ENCODE data around the gene KRT1.
"Not testable (repeated sequence)": the region's sequence is repeated elsewhere in the genome, so short reads cannot be mapped to it uniquely, and the experiment has no call there.

KRT1 gene

DNA sequence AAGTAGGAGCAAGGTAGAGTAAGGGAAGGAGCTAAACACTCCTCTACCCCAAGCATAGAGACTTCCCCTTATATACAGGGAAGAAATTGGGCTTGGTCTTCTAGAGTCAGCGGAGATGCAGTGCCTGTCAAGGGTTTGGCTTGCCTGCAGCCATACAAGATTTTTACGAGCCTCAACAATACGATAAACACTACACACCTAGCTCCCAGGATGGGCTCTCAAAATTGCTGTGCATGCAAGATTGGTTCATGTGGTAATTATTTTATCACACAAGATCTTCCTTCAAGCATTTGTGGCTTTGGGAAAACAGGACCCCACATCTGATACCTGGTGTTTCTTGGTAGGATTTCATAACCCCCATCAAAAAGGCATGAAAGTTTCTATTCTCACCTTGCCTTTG lies at the start of gene KRT1:
TSS of gene KRT1 (minus strand) at position 45 of the 400 bp plus-strand sequence. CDS start 59 bp downstream, outside the sequence.
- no peak for DNase-seq

DNA sequence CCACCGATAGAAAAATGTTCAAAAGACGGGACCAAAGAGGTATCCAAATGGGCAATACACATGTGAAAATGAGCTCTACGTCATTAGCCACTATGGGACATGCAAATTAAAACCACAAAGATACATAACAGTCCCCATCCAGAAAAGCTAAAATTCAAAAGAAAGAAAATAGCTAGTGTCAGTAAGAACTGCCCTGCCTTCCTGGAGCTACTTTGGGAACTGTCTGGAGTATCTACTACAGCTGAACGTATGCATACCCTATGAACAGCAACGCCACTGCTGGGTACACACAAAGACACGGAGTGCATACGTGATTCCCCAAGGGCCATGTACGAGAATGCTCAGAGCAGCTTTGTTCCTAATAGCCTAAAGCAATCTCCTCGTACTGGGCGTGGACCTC lies 48.9 kb upstream of the KRT1 start:
- DNase-seq, result no peak

DNA sequence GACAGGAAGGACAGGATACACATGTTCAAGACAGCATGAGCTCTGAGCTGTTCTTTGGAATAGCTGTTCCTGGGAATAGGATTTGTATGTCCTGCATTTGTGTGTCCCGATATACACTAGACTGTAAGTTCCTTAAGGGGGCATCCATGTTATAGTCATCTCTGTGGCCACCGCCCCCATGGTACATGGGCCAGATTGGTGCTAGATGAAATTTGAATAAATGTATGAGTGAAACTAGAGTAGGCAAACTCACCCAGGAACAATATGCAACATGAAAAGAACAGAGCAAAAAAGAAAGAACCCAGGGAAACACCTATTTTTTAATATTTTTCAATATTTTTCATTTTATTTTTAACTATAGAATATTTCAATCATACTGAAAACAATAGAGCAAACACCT lies 48.2 kb upstream of the KRT1 start:
- no peak for DNase-seq

DNA sequence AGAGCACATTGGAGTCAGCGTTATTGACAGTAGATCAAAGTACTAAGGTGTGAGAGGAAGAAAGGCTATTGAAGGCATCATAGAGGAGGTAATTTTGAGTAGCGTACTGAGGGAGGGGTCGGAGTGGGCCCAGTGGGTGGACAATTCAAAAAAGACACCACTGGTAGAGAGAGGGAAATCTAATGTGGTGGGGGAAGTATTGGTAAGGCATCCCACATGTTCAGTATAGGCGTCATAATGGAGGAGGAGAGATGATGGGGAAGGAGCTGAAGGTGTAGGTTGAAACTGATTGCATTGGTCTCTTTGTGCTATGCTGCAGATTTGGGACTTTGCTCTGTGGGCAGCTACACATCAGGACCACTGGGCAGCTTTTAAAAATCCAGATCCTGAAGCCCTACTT lies 46.8 kb upstream of the KRT1 start:
- DNase-seq, result no peak

DNA sequence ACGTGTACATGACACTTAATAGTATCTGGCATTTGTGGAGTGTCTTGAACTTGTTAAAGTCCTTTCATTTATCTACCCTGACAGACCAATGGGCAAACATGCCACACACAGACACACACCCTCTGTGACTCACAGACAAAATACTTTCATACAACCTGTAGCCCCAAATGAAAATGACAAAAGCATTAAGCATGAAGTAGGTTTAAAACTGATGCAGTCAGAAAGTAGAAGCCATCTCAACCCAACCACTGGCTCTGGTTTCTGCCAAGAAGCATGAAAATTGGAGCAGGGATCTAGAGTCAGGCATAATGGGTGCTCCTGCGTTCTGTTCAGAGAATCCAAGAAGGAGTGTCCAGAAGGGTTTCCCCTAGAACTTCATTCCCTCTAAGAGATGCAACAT lies 46.2 kb upstream of the KRT1 start:
- DNase-seq, result no peak

DNA sequence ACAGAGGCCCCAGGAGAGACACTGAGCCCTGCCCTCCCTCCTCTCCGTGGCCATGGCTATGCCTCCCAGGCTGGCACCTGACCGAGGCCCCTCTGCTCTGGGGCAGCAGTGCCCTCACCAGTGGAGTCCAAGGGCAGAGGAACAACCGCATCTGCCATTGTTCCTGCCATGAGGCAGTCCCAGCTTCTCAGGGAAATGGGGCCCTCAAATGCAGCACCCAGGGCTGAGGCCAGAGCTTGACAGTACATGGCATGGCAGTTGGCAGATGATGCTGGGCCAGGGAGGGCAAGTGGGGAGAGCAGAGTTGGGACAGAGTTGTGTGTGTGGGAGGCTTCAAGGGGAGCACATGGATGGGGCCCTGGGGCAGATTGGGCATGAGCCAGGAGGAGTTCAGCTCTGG lies 44.2 kb upstream of the KRT1 start:
- DNase-seq, result no peak

DNA sequence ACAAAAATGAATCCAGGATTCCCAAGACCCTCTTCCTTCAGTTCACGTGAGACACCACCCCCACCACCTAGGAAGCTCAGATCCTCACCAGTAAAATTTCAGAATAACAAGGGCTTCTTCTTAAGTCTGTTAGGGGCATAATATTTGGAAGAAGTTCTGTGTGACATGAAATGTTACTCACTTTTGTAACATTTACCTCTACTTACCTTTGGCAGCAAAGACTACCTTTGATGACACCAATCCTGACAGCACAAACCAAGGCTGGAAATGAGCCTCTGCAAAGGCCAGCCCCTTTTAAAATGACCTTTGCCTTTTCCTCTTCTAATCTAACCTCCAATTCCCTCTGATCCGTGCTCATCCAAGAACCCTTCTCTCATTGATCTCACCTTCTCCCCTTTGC lies 42.5 kb upstream of the KRT1 start:
- no peak for DNase-seq

DNA sequence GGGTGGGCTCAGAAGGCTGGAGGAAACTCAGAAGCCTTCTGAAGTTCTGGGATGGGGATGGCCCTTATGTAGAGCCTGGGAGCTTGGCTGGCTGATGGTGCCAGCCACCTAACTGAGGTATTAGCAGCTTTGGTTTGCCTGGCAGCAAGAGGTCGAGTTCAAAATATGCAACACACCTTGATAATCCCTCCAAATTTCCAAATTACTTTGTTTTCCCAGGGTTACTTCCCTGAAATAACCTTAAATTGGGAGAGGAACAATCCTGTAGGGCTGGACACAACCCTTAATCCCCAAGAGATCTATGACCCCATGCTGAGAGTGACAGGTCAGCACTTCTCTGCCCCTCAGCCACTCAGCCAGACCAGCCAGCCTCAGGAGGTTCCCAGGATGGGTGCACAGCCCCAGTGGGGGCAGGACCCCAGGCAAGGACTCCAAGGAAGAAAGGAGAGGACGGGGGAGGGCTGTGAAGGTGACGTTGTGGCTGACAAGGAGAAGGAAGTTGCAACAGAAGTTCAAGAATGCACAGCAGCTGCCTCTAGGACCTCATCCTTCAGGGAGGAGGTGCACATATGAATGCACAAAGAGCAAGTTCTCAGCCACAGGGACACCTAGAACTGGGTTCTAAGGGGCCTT lies 41.7 kb upstream of the KRT1 start:
- DNase-seq, result no peak

DNA sequence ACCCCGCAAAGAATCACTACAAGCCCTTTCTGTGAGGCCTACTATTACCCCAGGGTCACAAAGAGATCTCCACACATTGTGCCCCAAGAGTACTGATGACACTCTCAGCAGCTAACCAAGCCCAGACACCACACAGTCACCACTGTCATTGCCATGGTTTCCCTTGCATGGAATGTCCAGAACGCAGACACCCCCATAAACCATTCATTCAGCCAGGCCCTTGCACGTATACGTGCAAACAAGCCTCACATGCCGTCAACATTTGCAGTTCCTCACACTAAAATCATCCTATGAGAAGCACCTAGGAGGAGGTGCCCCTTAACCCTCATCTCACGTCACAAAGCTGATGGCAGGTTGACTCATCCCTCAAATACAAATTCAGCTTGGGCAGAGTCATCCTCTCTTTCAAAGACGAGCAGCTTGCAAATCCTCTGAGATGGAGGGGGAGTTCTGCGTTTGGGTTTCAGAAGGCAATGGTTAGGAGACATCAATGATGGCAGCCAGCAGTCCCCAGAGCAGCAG lies 40.2 kb upstream of the KRT1 start:
- DNase-seq, result no peak

DNA sequence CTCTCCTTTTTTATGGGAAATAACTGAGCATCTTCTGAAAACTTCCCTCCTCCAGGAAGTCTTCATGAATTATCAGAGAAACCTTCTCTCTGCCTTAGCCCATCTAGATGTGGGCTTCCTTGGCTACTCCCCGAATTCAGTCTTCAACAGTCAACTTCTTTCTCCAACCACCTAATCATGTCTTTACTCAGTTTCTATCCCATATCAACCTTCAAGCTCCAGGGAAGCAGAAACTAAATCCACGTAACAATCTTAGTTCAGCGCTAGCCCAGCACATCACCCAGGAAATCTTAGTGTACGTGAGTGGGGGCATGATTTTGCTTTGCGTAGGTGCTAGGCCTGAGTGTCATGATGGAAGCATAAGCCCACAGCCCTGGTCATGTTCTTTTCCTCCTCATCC lies 35.9 kb upstream of the KRT1 start:
- no peak for DNase-seq

DNA sequence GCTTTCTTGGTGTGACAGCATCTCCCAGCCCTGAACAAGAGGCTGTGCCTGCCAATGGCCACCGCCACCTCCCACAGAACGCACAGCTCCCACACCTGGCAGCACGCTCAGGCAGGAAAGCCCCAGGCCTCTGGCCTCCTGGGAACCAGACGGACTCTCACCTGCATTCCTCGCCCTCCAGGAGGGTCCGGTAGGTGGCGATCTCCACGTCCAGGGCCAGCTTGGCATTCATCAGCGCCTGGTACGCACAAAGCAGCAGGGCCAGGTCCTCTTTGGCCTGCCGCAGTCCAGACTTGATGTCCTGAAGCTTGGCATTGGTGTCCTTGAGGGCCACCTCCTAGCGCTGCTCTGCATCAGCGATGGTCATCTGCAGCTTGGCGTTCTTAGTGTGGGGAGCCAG lies 35.2 kb upstream of the KRT1 start:
- DNase-seq, result no peak

DNA sequence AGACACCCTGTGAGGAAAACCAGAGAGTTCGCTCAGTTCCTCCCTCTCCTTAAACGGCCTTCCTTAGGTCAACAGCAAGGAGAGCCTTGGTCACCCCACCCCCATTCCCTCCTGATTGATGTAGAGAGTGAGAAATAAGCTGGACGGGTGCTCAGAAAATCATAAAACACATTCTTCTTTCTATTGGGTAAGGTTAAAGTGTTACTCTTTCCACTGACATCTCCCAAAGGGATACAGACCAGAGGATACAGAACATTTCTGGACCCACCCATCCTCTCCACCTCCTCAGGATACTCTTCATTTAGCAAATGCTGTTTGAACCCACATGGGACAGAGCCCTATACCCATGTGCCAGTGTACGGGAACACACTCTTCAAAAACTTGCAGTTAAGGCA lies 34.7 kb upstream of the KRT1 start:
- DNase-seq, result no peak

DNA sequence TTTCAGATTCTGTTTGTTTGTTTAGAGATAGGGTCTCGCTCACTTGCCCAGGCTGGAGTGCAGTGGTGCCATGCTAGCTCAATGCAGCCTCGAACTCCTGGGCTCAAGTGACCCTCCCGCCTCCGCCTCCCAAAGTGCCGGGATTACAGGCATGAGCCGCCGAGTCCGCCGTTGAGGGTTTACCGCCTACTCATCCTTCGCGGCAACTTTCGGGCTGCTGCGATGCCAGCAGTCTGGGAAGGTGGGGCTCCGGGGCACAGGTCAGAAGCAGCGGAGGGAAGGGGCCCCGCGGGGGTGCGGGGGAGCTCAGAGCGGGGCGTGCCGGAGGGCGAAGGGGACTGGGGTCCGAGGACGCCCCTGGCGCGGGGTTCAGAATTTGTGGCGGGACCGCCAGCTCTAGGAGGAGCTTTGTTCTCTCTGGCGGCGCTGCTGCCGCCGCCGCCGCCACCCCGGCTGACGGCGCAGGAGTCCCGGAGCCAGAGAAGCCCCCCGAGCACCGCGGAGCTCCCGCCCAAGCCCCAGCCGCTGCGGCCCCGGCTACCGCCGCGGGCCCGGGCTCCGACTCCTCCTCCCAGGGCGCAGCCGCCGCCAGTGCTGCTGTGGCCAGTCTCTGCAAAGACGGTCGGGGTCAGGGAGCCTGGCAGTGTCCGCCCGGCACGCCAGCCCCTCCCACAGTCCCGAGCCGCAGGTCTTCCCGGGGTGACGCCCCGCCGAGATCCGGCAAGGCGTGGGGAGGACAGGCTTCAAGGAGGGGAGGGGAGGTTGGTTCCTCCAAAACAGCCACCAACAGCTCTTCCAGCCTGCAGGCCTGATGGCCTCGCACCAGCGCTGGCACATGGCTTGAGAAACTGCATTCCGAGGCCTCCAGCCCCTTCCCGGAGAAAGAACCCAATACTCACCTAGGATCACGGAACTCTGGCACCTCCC lies 34.0 kb upstream of the KRT1 start:
- DNase-seq, result no peak

DNA sequence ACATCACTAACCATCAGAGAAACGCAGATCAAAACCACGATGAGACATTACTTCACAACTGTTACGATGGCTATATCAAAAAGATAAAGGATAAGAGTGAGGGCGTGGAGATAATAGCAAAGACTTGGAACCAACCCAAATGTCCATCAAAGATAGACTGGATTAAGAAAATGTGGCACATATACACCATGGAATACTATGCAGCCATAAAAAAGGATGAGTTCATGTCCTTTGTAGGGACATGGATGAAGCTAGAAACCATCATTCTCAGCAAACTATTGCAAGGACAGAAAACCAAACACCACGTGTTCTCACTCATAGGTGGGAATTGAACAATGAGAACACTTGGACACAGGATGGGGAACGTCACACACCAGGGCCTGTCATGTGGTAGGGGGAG lies 31.9 kb upstream of the KRT1 start:
- DNase-seq, result not testable (repeated sequence)

DNA sequence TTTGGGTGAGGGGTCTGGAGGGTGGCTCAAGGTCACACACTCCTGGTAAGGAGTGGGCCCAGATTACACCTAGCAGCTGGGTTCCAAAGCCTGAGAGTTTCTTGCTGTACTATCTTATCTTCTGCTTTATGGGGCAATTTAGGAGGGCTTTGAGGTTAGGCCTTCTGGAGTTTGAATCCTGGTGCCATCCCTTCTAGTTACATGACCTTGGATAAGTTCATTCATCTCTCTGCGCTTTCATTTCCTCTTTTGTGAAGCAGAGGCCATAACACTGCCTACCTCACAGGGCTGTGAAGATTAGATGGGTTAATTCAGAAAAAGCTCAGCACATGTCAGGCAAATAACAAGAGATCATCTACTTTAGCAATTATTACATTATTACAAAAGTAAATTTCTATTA lies 30.5 kb upstream of the KRT1 start:
- DNase-seq, result no peak

DNA sequence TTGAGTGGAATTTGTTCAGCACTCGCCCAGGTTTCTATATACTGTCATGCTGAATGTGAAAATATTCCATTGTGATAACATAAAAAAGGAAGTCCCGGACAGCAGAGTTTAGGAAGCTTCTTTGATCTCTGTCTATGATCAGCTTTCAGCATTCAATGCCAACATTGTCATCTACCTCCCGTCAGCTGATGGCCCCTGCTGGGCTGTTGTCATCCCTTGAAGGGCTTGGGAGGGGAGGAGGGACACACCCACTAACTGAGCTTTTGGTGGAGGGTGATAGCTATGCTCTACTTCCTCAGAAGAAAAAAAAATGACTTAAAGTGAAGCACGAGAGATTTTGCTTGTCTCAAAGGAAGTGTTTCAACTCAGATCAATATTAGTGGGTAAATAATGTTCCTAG lies 27.8 kb upstream of the KRT1 start:
- no peak for DNase-seq

DNA sequence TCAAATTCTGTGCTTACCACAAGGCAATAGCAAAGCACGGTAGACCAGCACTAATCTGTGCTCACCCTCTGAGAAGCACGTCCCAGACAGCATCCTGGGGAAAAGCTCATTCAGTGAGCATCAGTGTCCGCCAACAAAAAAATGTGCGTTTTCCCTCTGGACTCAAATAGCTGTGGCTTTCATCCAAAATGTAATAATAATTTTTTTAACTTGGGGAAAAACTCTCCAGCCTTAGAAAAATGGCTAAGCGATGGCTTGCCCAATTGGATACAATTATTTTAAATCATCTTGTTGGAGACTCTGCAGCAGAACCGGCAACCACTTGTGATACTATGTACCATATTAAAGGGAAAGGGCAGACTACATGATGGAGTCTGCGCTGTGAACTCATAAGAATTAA lies 24.3 kb upstream of the KRT1 start:
- no peak for DNase-seq

DNA sequence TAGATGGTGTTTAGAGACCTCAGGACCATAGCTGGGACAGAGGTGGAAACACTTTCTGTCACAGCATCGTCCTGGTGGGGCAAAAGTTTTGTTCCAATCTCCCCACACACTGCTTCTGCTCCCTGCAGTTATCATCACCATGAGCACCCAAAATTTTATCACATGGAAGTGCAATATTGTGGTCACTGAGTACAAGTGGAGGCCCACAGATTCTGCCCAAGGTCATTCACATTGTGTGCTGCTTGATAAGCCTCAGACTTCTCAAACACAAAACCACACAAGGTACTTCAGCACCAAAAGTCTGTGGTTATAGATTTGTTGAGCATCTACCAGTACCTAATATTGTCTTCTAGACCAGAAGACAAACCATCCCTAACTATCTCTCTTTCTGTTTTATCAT lies 23.7 kb upstream of the KRT1 start:
- no peak for DNase-seq

DNA sequence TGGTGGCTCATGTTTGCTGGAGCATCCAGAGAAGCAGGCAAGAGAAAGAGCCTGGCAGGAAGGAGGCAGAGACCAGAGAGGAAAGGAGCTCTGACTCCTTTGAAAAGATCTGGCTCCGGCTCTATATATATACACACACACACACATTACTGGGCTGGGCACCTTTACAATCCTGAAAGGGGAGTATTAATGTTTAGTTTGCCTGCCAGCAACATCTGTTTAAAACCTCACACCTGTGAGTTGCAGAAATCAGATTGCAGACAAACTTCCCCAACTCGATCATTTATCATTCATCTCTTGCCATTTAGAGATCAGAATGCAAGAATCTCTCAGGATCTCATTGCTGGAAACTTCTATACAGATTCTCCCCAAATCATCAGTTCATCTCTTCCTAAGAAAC lies 23.2 kb upstream of the KRT1 start, which contains the start of gene KRT77:
TSS of gene KRT77 (minus strand) at position 101 of the 400 bp plus-strand sequence. CDS start at position 11, 90 bp downstream.
- DNase-seq, result no peak

DNA sequence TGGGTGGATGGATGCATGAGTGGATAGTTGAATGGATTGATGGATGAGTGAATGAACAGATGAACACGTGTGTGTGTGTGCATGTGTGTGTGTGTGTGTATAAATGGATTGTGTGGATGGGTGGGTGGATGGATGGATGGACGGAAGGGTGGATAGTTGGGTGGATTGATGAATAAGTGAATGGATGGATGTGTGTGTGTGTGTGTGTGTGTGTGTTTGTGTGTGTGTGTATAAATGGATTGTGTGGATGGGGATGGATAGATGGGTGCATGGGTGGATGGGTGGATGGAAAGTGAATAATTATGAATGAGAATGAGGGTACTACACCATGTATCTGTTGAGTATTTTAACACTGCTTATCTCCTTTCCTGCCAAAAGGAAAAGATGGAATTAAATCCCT lies 22.1 kb upstream of the KRT1 start:
- DNase-seq, result no peak

DNA sequence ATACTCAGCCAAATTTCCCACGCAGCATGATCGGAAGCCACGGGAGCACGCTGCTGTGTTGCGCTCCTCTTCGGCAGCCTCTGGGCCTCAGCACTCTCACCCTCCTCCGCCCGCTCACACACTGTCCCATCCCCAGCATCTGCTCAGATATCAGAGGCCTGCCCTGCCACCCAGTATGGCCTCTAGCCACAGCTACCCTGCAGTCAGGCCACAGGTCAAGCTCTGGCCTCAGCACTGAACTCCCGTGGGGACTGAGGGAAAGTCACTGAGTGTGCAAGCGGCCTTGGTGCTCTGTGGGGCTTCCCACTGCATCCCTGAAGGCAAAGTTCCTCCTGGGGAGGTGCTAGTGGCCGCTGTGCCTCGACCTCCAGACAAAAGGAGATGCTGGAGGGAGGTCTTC lies 21.1 kb upstream of the KRT1 start:
- no peak for DNase-seq

DNA sequence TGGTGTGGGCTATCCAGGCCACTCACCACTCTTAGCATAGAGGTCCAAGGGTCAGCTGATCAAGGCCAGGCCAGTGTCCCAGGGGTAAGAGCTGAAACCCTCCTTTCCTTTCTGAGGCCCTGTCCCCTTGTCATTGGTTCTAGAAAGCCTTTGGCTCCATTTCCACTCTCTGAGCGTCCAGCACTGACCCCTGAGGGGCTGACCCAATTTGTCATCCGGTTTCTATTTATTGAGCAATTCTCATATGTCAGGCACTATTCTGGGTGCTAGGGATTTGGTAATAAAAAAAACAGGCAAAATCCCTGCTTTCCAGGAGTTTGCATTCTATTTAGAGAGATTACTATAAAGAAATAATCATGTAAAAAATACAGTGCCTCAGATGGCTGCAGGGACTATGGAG lies 19.8 kb upstream of the KRT1 start:
- DNase-seq, result no peak

DNA sequence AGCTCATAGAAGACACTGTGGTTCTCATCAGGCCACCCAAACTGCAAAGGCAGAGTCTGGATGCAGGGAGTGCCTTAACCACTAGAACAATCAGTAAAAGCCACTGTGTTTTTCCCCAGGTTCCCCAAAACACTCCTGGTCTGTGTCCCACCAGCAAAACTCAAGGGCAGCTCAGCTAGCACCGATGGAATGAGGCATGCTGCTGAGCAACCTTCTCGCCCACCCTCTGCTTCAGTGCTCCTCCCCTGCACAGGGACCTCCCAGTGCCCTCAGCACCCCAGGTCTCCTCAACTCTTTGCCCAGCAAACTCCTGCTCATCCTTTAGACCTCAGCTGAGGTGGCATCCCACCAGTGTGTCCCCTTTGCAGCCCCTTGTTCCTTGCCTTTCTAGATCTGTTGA lies 19.2 kb upstream of the KRT1 start:
- no peak for DNase-seq

DNA sequence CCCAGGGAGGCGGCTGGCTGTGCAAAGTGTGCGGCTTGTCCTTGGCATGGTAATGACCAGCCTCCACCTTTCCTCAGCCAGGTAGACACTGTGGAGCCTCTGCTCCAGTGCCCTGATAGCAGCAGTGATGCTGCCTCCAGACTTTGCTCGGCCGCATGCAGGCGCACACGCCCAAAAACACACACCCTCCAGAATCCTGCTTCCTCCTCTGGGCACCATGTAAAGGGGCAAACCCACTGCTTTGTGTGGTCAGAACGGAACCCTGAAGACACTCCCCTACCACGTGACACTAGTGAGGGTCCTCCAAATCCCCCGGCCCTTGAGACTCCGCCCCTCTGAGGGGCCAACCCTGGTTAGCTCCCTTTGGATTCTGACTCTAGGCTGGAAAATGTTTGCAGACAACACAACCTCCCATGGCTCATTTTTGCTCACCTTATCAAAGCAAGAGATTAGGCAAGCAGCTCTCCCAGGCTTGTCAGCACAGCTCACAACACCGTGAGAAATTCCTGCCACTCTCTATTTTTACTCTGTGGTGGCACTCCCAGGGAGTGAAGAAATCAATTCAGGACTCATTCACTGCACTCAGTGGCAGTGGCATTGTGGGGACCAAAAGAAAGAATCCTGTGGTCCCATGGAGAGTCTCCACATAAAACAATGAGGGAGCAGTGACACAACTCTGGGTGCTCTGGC lies 18.6 kb upstream of the KRT1 start:
- no peak for DNase-seq
